B cell (primary cell): ENCODE data around the gene WDR35. TPM values are rescaled to one million over a fixed set of nuclear protein-coding genes. Genes with fewer than 3 reads are reported as not detected.

Experiments used
- ATAC-seq: fragments of 200-7000 bp; cut with Tn5 transposase; one replicate; pipeline ENCODE4 v1.10.0; 2021; ENCODE audit warnings: low read depth, mild to moderate bottlenecking, moderate number of reproducible peaks, moderate library complexity
- CTCF ChIA-PET: fragments of 350-600 bp; sonication (Branson Sonifier 250); formaldehyde crosslinking; loops from one replicate; lab custom pipeline; 2021; ENCODE audit warnings: antibody characterized with exemption, inconsistent platforms; lab: Charles Lee
- POLR2A ChIA-PET: fragments of 350-600 bp; sonication (Branson Sonifier 250); formaldehyde crosslinking; loops from one replicate; lab custom pipeline; 2021; ENCODE audit warnings: antibody characterized with exemption; lab: Charles Lee
- DNase-seq: peaks from one replicate; pipeline ENCODE4 v3.0.0; 2013
- H2AFZ ChIP-seq: 2 replicates; pipeline ENCODE4 v1.6.1; 2012; ENCODE audit warnings: mild to moderate bottlenecking, low read depth, low read length; ENCODE audit not compliant: insufficient read depth, poor library complexity, severe bottlenecking
- H3K27ac ChIP-seq, 2 donors: 1 replicate in 1 of 2; 2 replicates in 1 of 2; pipeline ENCODE4 v1.5.1; 2012 to 2013; ENCODE audit warnings: low read length in 2 of 2, mild to moderate bottlenecking in 2 of 2, moderate library complexity in 1 of 2
- H3K27me3 ChIP-seq, 4 experiments: fragments of 200-600 bp in 1 of 4; sonication (generic) in 1 of 4; replicated peaks in 1 of 4; 1 replicate in 2 of 4; 2 replicates in 2 of 4; pipeline versions ENCODE4 v1.6.1 to v1.7.0; 2013 to 2016; ENCODE audit warnings: low read length in 3 of 4, mild to moderate bottlenecking in 2 of 4, mixed read lengths in 1 of 4, moderate library complexity in 1 of 4; ENCODE audit not compliant: insufficient read depth in 4 of 4, control insufficient read depth in 3 of 4; ENCODE audit errors: control extremely low read depth in 1 of 4
- H3K36me3 ChIP-seq, 2 experiments: replicated peaks in 1 of 2; 1 replicate in 1 of 2; 2 replicates in 1 of 2; pipeline versions ENCODE4 v1.6.1 to v1.7.1; 2013; ENCODE audit warnings: low read length in 1 of 2; ENCODE audit not compliant: insufficient read depth in 2 of 2, control insufficient read depth in 1 of 2; ENCODE audit errors: control extremely low read depth in 1 of 2, extremely low read depth in 1 of 2
- H3K4me1 ChIP-seq, 2 donors: fragments of 200-600 bp in 1 of 2; sonication (generic) in 1 of 2; 1 replicate in 1 of 2; 2 replicates in 1 of 2; pipeline versions ENCODE4 v1.5.1 to v1.6.1; 2013 to 2017; ENCODE audit warnings: low read length in 2 of 2; ENCODE audit not compliant: control insufficient read depth in 2 of 2, insufficient read depth in 2 of 2
- H3K4me2 ChIP-seq: replicated peaks from 2 replicates; pipeline ENCODE3; 2012; ENCODE audit warnings: mild to moderate bottlenecking, low read depth, low read length; ENCODE audit not compliant: poor library complexity, severe bottlenecking
- H3K4me3 ChIP-seq, 5 experiments: fragments of 200-600 bp in 1 of 5; sonication (generic) in 1 of 5; 1 replicate in 3 of 5; 2 replicates in 2 of 5; pipeline versions ENCODE4 v1.5.1 to v1.7.0; 2011 to 2016; ENCODE audit warnings: low read length in 4 of 5, mild to moderate bottlenecking in 4 of 5, low read depth in 2 of 5, control low read depth in 1 of 5, moderate library complexity in 1 of 5; ENCODE audit not compliant: insufficient read depth in 1 of 5; ENCODE audit errors: control extremely low read depth in 1 of 5, extremely low read depth in 1 of 5
- H3K79me2 ChIP-seq: fragments of 200-600 bp; sonication (generic); one replicate; pipeline ENCODE4 v1.6.0; 2016; ENCODE audit warnings: low read length; ENCODE audit not compliant: control insufficient read depth, insufficient read depth
- H3K9ac ChIP-seq: fragments of 200-600 bp; sonication (generic); 2 replicates; pipeline ENCODE4 v1.6.1; 2017; ENCODE audit warnings: mild to moderate bottlenecking, low read length, moderate library complexity
- H3K9me3 ChIP-seq, 3 donors: one replicate each; pipeline versions ENCODE4 v1.6.1 to v1.7.1; 2013; ENCODE audit warnings: low read length in 2 of 3; ENCODE audit not compliant: control insufficient read depth in 2 of 3, insufficient read depth in 1 of 3; ENCODE audit errors: control extremely low read depth in 1 of 3
- H4K20me1 ChIP-seq: 2 replicates; pipeline ENCODE4 v1.6.0; 2012; ENCODE audit warnings: mild to moderate bottlenecking, low read length; ENCODE audit not compliant: insufficient read depth, control insufficient read depth, poor library complexity, severe bottlenecking
- H3K27ac Mint-ChIP-seq: one replicate; pipeline ENCODE4 v1.8.0; 2021; ENCODE audit warnings: mixed read lengths
- H3K27me3 Mint-ChIP-seq: one replicate; pipeline ENCODE4 v1.8.0; 2021; ENCODE audit warnings: mixed read lengths
- H3K4me1 Mint-ChIP-seq: one replicate; pipeline ENCODE4 v1.8.0; 2021; ENCODE audit warnings: mixed read lengths
- H3K4me3 Mint-ChIP-seq: one replicate; pipeline ENCODE4 v1.8.0; 2021; ENCODE audit warnings: mixed read lengths
- H3K9me3 Mint-ChIP-seq: one replicate; pipeline ENCODE4 v1.8.0; 2022; ENCODE audit warnings: mixed read lengths; ENCODE audit not compliant: insufficient read depth
- CTCF ChIP-seq: fragments of 200-600 bp; IDR thresholded peaks from one replicate; pipeline ENCODE4 v1.8.0; 2022; ENCODE audit warnings: antibody characterized with exemption, mild to moderate bottlenecking
- EZH2 ChIP-seq: IDR thresholded peaks from 2 replicates; pipeline ENCODE4 v1.6.1; 2012; ENCODE audit warnings: borderline replicate concordance, low read depth, mild to moderate bottlenecking, moderate library complexity, low read length; ENCODE audit not compliant: insufficient read depth, poor library complexity, severe bottlenecking
- WGBS: methylation state at CpG from one replicate; pipeline ENCODE4 v1.1.5; 2013; ENCODE audit warnings: missing lambda C conversion rate; ENCODE audit not compliant: insufficient coverage; 5-methylcytosine and 5-hydroxymethylcytosine counted together
- intact Hi-C: fragments of 100-400 bp; cut with micrococcal nuclease; formaldehyde crosslinking; loops from one replicate; pipeline ENCODE4 v1.10.0; 2022
- polyA plus RNA-seq: library from polyadenylated mRNA; depleted of rRNA; stranded (reverse); fragments of >200 nt; gene quantifications from 2 replicates; pipeline ENCODE4 v1.2.3, GENCODE V29; 2012
- total RNA-seq, 2 donors: library from RNA; stranded (reverse); fragments of 120-200 nt in 1 of 2; gene quantifications; 1 replicate in 1 of 2; 2 replicates in 1 of 2; pipeline versions ENCODE4 v1.2.3 to v1.2.4, GENCODE V29; 2013 to 2022

WDR35 gene
- total and polyA plus RNA-seq, 2 donors (not counting 1 experiment from before 2014, with no cell fraction given): 2.4 to 9.4 TPM

- no peaks in the 10 kb centered on the region for H4K20me1 ChIP-seq
- no peak overlapping the region for H3K4me3 ChIP-seq
- H3K4me2 ChIP-seq: no peak overlapping the region
- Mint-ChIP-seq H3K27ac (no peak overlapping the region), H3K4me1 (peaks cover 2% of the 10 kb centered on the region), H3K9me3 (no peaks in the 10 kb centered on the region), H3K4me3 (no peak overlapping the region), H3K27me3 (no peaks in the 10 kb centered on the region)
- DNase-seq (no peak), ATAC-seq (no peak)
- TF ChIP-seq EZH2 (no peak), CTCF (no peak)
- no peak overlapping the region for H3K27ac ChIP-seq
- CTCF ChIA-PET: no interaction called here
- H3K4me1 ChIP-seq: no peaks in the 10 kb centered on the region
- no peaks in the 10 kb centered on the region for H3K79me2 ChIP-seq
- intact Hi-C loops: no loop called here
- H3K36me3 ChIP-seq: no peaks in the 10 kb centered on the region
- H3K9me3 ChIP-seq: no peaks in the 10 kb centered on the region
- no peak overlapping the region for H2AFZ ChIP-seq
- POLR2A ChIA-PET: no interaction called here
- H3K9ac ChIP-seq: no peak overlapping the region
- WGBS: 78% methylated on average over 6 of the region's 7 CpGs
- no peaks in the 10 kb centered on the region for H3K27me3 ChIP-seq
Measured at GRCh38 chr2:19885791-19886190, 104.1 kb downstream of the WDR35 start.

GRCh38 chr2:19883971-19884720 is 105.8 kb downstream of the WDR35 start:
- ChIA-PET POLR2A (no interaction called here), CTCF (no interaction called here)

More at GRCh38 chr2:19883971-19884720, 105.8 kb downstream of the WDR35 start:
- Histone ChIP-seq H3K9ac (no peak overlapping the region), H3K36me3 (no peaks in the 10 kb centered on the region), H3K4me2 (no peak overlapping the region), H3K79me2 (no peaks in the 10 kb centered on the region), H3K27ac (no peak overlapping the region), H3K4me1 (no peaks in the 10 kb centered on the region), H2AFZ (no peak overlapping the region), H3K9me3 (no peaks in the 10 kb centered on the region), H3K27me3 (no peaks in the 10 kb centered on the region), H3K4me3 (no peak overlapping the region), H4K20me1 (no peaks in the 10 kb centered on the region)
- ATAC-seq (no peak), DNase-seq (no peak)
- TF ChIP-seq CTCF: no peak
- TF ChIP-seq EZH2: no peak
- intact Hi-C loops: no loop called here
- H3K27ac Mint-ChIP-seq: no peak overlapping the region
- H3K27me3 Mint-ChIP-seq: no peaks in the 10 kb centered on the region
- 93% methylated on average over 7 of the region's 8 CpGs for WGBS
- H3K4me3 Mint-ChIP-seq: no peak overlapping the region
- H3K4me1 Mint-ChIP-seq: no peaks in the 10 kb centered on the region
- H3K9me3 Mint-ChIP-seq: no peaks in the 10 kb centered on the region
